Neutrophil (primary cell): ENCODE data around the gene TUBB4A.
"Not testable (repeated sequence)": the region's sequence is repeated elsewhere in the genome, so short reads cannot be mapped to it uniquely, and the experiment has no call there.

Experiments
- H3K27ac ChIP-seq: fragments of 200-600 bp; sonication (generic); 2 replicates; pipeline ENCODE4 v1.5.1; 2016; ENCODE audit warnings: mild to moderate bottlenecking, moderate library complexity
- H3K27me3 ChIP-seq: fragments of 200-600 bp; sonication (generic); 2 replicates; pipeline ENCODE4 v1.6.0; 2016; ENCODE audit warnings: mild to moderate bottlenecking
- H3K36me3 ChIP-seq: fragments of 200-600 bp; sonication (generic); 2 replicates; pipeline ENCODE4 v1.5.1; 2017
- H3K4me1 ChIP-seq, 2 experiments: fragments of 200-600 bp in 1 of 2; sonication (generic) in 1 of 2; 1 replicate in 1 of 2; 2 replicates in 1 of 2; pipeline versions ENCODE4 v1.5.1 to v1.6.1; 2013 to 2016; ENCODE audit warnings: low read depth in 1 of 2, low read length in 1 of 2, mild to moderate bottlenecking in 1 of 2, moderate library complexity in 1 of 2; ENCODE audit not compliant: control insufficient read depth in 1 of 2, insufficient read depth in 1 of 2
- H3K4me3 ChIP-seq, 2 experiments: fragments of 200-600 bp in 1 of 2; sonication (generic) in 1 of 2; 1 replicate in 1 of 2; 2 replicates in 1 of 2; pipeline ENCODE4 v1.5.1; 2013 to 2016; ENCODE audit warnings: low read depth in 1 of 2, low read length in 1 of 2, mild to moderate bottlenecking in 1 of 2, moderate library complexity in 1 of 2
- H3K9me3 ChIP-seq: fragments of 200-600 bp; sonication (generic); 2 replicates; pipeline ENCODE4 v1.5.1; 2016
- TF ChIP-seq, protein P1 (sequence below): fragments of 200-600 bp; sonication (generic); IDR thresholded peaks from 2 replicates; pipeline ENCODE4 v1.5.1; 2016; ENCODE audit warnings: antibody characterized with exemption

The TUBB4A gene

DNA sequence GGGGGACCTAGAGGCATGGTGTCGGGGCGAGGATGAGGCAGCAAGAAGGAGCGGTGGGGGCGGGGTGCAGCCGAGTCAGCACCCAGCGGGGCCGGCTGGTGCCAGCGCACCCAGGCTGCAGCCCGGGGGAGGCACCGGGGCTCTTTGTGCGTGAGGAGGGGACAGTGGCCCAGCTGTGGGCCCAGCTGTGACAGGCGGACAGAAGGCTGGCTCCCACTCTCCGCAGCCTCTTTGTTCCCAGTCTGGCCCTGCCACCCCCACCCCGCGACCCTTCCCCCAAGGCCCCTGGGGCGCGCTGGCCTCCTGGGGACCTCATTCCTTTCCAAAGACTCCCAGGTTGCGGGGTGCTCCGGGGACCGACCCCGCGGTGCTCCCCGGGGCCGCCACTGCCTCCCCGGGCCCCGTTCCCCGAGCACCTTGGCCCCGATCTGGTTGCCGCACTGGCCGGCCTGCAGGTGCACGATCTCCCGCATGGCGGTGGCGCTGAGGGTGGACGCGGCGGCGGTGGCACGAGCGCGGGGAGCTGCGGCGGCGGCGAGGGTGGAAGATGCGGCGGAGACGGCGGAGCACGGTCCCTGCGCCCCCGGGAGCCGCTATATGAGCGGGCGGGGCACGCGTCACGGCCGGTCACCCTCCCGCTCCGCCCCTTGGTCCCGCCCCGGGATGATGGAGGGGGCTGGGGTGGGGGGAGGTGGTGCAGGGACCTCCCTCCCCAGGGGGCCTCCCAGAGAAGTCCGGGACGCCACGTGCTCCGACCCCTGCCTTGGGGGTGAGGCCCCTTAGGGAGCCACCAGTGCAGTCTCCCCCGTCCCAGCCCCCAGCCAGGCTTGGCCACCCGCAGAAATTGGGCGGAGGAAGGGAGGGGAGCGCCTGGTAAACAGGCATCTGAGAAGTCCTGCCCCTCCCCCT, at the start of gene TUBB4A:
Gene TUBB4A, minus strand, starts transcription at position 570 of the 909 bp plus-strand sequence. Its CDS starts 97 bp downstream, at position 473.
- Histone ChIP-seq H3K27me3 (peaks cover 57% of the 10 kb centered on the region), H3K36me3 (no peaks in the 10 kb centered on the region), H3K4me1 (peaks cover 5 to 7% of the 10 kb centered on the region in 2 experiments), H3K9me3 (no peaks in the 10 kb centered on the region), H3K27ac (no peak within 1 kb of the TSS), H3K4me3 (no peak within 1 kb of the TSS)
- TF ChIP-seq, protein P1, sequence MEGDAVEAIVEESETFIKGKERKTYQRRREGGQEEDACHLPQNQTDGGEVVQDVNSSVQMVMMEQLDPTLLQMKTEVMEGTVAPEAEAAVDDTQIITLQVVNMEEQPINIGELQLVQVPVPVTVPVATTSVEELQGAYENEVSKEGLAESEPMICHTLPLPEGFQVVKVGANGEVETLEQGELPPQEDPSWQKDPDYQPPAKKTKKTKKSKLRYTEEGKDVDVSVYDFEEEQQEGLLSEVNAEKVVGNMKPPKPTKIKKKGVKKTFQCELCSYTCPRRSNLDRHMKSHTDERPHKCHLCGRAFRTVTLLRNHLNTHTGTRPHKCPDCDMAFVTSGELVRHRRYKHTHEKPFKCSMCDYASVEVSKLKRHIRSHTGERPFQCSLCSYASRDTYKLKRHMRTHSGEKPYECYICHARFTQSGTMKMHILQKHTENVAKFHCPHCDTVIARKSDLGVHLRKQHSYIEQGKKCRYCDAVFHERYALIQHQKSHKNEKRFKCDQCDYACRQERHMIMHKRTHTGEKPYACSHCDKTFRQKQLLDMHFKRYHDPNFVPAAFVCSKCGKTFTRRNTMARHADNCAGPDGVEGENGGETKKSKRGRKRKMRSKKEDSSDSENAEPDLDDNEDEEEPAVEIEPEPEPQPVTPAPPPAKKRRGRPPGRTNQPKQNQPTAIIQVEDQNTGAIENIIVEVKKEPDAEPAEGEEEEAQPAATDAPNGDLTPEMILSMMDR = no peak

DNA sequence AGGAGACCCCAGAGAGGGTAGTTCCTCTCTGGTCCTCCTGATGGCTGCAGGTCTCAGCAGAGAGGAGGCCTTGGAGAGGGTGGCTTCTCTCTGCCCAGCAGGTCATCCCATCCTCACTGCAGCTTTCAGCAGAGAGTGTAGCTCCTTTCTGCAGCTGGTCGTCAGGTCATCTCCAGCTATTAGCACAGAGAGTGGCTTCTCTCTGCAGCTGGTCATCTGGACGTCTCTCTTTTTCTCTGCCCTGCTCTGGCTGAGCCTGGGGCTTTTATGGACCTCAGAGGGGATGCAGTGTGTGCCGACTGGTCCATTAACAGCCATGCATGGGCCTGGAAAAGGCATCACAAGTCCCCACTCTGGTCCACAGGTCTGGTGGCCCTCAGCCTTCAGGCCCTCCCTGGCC, 49.0 kb upstream of the TUBB4A start:
- Histone ChIP-seq H3K9me3 (no peaks in the 10 kb centered on the region), H3K27me3 (peaks cover 21% of the 10 kb centered on the region), H3K27ac (no peak overlapping the region), H3K4me3 (no peak overlapping the region), H3K36me3 (no peaks in the 10 kb centered on the region), H3K4me1 (no peaks in the 10 kb centered on the region)
- TF ChIP-seq, protein P1 = no peak

DNA sequence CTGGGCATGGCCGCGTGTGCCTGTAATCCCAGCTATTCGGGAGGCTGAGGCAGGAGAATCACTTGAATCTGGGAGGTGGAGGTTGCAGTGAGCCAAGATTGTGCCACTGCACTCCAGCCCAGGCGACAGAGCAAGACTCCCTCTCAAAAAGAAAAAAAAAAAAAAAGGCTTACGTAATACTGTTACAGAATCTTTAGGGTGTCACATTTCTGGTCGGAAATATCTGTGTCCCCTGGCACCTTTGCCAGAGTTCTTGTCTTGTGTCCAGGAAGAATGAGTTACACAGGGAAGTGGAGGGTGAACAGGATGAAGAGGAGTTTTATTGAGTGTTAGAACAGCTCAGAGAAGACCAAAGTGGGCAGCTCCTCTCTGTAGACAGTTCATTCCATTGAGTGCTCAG, 48.6 kb upstream of the TUBB4A start:
- not testable (repeated sequence) for H3K4me3 ChIP-seq, H3K4me1 ChIP-seq, H3K36me3 ChIP-seq, H3K27ac ChIP-seq, H3K9me3 ChIP-seq
- H3K27me3 ChIP-seq = peaks cover 19% of the 10 kb centered on the region

DNA sequence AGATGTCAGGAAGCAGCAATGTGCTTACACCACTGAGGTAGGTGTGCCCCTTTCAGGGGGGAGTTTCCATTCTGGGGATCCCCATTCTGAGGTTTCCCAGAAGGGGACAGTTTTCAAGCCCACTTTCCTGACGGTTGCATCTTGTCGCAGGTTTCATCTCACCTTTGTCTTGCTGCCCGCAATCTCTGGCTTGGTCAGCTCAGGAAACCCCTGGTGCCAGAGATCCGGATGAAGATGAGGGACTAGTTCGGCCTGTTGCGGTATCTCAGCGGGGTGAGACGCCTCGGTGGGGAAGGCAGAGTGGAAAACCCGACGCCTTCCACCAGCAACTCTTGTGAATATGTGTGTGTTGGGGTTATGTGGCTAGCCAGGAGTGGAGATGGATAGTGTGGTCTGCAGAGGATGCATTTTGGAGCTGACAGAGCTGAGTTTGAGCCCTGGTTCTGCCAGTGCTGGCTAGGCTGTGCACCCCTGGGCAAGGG, 41.8 kb upstream of the TUBB4A start:
- H3K9me3 ChIP-seq = no peaks in the 10 kb centered on the region
- H3K4me1 ChIP-seq = no peaks in the 10 kb centered on the region
- no peak overlapping the region for H3K27ac ChIP-seq
- H3K4me3 ChIP-seq = no peak overlapping the region
- no peaks in the 10 kb centered on the region for H3K36me3 ChIP-seq
- TF ChIP-seq, protein P1 = no peak
- peaks cover 7% of the 10 kb centered on the region for H3K27me3 ChIP-seq

DNA sequence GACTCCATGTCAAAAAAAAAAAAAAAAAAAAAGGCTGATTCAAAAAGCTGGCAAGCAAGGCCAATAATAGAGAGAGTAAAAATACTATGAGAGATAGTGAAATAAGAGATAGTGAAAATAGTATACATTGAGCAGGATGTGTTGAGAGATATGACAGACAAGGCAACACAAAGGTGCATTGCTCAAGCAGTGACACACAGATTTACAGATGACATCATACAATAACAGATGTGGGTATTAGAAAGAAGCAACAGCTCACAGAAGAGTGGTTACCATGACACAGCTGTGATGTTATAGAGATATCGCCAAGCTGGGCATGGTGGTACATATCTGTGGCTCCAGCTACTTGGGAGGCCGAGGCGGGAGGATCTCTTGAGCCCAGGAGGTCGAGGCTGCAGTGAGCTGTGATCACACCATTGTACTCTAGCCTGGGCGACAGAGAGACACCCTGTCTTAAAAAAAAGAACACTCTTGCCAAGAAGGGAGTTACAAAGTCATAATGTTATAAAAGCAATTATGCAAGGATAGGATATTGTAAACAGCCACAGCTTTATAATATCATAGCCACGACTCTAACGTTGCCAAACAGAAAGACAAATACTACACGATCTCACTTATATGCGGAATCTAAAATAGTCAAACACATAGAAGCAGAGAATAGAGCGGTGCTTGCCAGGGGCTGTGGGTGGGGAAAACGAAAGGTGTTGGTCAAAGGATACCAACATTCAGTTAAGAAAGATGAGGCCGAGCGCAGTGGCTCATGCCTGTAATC, 39.0 kb upstream of the TUBB4A start:
- no peak overlapping the region for H3K4me3 ChIP-seq
- H3K27me3 ChIP-seq = peaks cover 7% of the 10 kb centered on the region
- H3K36me3 ChIP-seq = no peaks in the 10 kb centered on the region
- no peak overlapping the region for H3K27ac ChIP-seq
- H3K9me3 ChIP-seq = no peaks in the 10 kb centered on the region
- TF ChIP-seq, protein P1 = no peak
- H3K4me1 ChIP-seq = peaks cover 0 to 4% of the 10 kb centered on the region in 2 experiments
